K562 (cell line): ENCODE results near the gene CUL1. TPM values are rescaled to one million over a fixed set of nuclear protein-coding genes. Genes with fewer than 3 reads are reported as not detected.

Experiments
- DMBX1 ChIP-seq: fragments of 250-450 bp; sonication (Bioruptor Pico); IDR thresholded peaks from 2 replicates; pipeline ENCODE4 v1.8.0; 2022; ENCODE audit warnings: inconsistent platforms, mild to moderate bottlenecking, moderate library complexity, borderline replicate concordance
- DNMT1 ChIP-seq: fragments of 450-650 bp; IDR thresholded peaks from 2 replicates; pipeline ENCODE4 v1.6.1; 2016; ENCODE audit warnings: antibody characterized with exemption, mild to moderate bottlenecking
- ETV5 ChIP-seq: sonication (generic); formaldehyde crosslinking; IDR thresholded peaks from 2 replicates; pipeline ENCODE4 v1.4.0; 2020; ENCODE audit warnings: low read depth, mild to moderate bottlenecking, missing genetic modification reagents
- MYNN ChIP-seq, 2 experiments: sonication (generic); formaldehyde crosslinking in 1 of 2; IDR thresholded peaks; 2 replicates each; pipeline versions ENCODE4 v1.5.0 to v1.6.1; 2016 to 2020; ENCODE audit warnings: antibody characterized with exemption in 1 of 2, missing genetic modification reagents in 1 of 2
- PML ChIP-seq: IDR thresholded peaks from 2 replicates; pipeline ENCODE4 v1.6.1; 2012; ENCODE audit warnings: low read length, inconsistent platforms
- RHOXF2B ChIP-seq: fragments of 250-450 bp; sonication (Bioruptor Pico); conservative IDR thresholded peaks from 2 replicates; pipeline ENCODE4 v1.5.1; 2021
- SMAD3 ChIP-seq: fragments of 450-650 bp; formaldehyde crosslinking; conservative IDR thresholded peaks from 2 replicates; pipeline ENCODE4 v1.4.0; 2020; ENCODE audit warnings: mild to moderate bottlenecking
- SMAD4 ChIP-seq: fragments of 250-450 bp; sonication (Bioruptor Pico); conservative IDR thresholded peaks from 2 replicates; pipeline ENCODE4 v1.8.0; 2021; ENCODE audit warnings: inconsistent platforms, mild to moderate bottlenecking, moderate library complexity
- SMARCA4 ChIP-seq: fragments of 450-650 bp; IDR thresholded peaks from 2 replicates; pipeline ENCODE4 v1.6.1; 2016
- ZBTB7A ChIP-seq: IDR thresholded peaks from 2 replicates; pipeline ENCODE4 v1.6.1; 2011; ENCODE audit warnings: low read depth, mild to moderate bottlenecking, low read length, moderate library complexity, borderline replicate concordance; ENCODE audit not compliant: control insufficient read depth
- ZKSCAN3 ChIP-seq: fragments of 250-450 bp; sonication (Bioruptor Pico); IDR thresholded peaks from 2 replicates; pipeline ENCODE4 v1.4.0; 2020
- ZNF140 ChIP-seq: fragments of 250-450 bp; sonication (Bioruptor Pico); IDR thresholded peaks from 2 replicates; pipeline ENCODE4 v1.8.0; 2021; ENCODE audit warnings: moderate library complexity, mild to moderate bottlenecking, inconsistent platforms
- ZNF79 ChIP-seq: fragments of 250-450 bp; sonication (Bioruptor Pico); IDR thresholded peaks from 2 replicates; pipeline ENCODE4 v1.4.0; 2020; ENCODE audit warnings: low read depth, mild to moderate bottlenecking, moderate library complexity
- polyA plus RNA-seq, 8 experiments: library from polyadenylated mRNA; depleted of rRNA in 4 of 8; stranded (reverse) in 5 of 8; unstranded in 3 of 8; fragments of >200 nt; fragmentation: Nextera tagmentation in 2 of 8; fragmentation: Illumina TruSeq in 1 of 8; extraction: Ambion mirVana in 2 of 8; extraction: Trizol in 1 of 8; gene quantifications; 2 replicates each; pipeline versions ENCODE4 v1.2.1 to v1.2.3, GENCODE V29; 2011 to 2014; ENCODE audit warnings: inconsistent platforms in 1 of 8, missing spikeins in 1 of 8
- total RNA-seq, 7 experiments: library from RNA; depleted of rRNA in 6 of 7; stranded (reverse); fragments of >200 nt in 6 of 7; fragmentation: Illumina TruSeq in 2 of 7; extraction: Trizol in 2 of 7; gene quantifications; 2 replicates each; pipeline versions ENCODE4 v1.2.1 to v1.2.3, GENCODE V29; 2011 to 2021; ENCODE audit warnings: low replicate concordance in 1 of 7
- TF ChIP-seq, protein P1 (sequence below): fragments of 200-600 bp; sonication (generic); IDR thresholded peaks from one replicate; pipeline ENCODE4 v1.6.1; 2012; ENCODE audit warnings: mild to moderate bottlenecking, low read depth, low read length, inconsistent platforms
- TF ChIP-seq, protein P2 (sequence below), 2 experiments: IDR thresholded peaks; 2 replicates each; pipeline ENCODE4 v1.6.1; 2012; ENCODE audit warnings: improper control_type of control experiment in 2 of 2, low read depth in 2 of 2, low read length in 2 of 2, borderline replicate concordance in 1 of 2

The CUL1 gene
- total and polyA plus RNA-seq, 9 of the 15 experiments (the other 6 are each of a cell fraction or from before 2014, with no cell fraction given), result 31.5 to 107 (median 96.5) TPM

DNA sequence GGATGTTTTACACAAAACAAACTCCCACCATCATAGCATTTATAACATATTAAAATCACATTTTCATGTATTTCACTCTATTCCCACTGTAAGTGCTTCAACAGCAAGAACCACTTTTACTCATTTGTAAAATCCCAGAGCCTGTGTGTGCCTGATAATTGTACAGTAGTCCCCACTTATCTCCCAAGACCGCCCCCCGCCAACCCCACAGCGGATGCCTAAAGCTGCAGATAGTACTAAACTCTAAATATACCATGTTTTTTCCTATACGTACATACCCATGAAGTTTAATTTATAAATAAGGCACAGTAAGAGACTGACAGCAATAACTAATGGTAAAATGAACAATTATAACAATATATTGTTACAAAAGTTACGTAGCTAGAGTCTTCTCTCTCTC lies 151.9 kb downstream of the CUL1 start (continued):
- TF ChIP-seq, protein P1, sequence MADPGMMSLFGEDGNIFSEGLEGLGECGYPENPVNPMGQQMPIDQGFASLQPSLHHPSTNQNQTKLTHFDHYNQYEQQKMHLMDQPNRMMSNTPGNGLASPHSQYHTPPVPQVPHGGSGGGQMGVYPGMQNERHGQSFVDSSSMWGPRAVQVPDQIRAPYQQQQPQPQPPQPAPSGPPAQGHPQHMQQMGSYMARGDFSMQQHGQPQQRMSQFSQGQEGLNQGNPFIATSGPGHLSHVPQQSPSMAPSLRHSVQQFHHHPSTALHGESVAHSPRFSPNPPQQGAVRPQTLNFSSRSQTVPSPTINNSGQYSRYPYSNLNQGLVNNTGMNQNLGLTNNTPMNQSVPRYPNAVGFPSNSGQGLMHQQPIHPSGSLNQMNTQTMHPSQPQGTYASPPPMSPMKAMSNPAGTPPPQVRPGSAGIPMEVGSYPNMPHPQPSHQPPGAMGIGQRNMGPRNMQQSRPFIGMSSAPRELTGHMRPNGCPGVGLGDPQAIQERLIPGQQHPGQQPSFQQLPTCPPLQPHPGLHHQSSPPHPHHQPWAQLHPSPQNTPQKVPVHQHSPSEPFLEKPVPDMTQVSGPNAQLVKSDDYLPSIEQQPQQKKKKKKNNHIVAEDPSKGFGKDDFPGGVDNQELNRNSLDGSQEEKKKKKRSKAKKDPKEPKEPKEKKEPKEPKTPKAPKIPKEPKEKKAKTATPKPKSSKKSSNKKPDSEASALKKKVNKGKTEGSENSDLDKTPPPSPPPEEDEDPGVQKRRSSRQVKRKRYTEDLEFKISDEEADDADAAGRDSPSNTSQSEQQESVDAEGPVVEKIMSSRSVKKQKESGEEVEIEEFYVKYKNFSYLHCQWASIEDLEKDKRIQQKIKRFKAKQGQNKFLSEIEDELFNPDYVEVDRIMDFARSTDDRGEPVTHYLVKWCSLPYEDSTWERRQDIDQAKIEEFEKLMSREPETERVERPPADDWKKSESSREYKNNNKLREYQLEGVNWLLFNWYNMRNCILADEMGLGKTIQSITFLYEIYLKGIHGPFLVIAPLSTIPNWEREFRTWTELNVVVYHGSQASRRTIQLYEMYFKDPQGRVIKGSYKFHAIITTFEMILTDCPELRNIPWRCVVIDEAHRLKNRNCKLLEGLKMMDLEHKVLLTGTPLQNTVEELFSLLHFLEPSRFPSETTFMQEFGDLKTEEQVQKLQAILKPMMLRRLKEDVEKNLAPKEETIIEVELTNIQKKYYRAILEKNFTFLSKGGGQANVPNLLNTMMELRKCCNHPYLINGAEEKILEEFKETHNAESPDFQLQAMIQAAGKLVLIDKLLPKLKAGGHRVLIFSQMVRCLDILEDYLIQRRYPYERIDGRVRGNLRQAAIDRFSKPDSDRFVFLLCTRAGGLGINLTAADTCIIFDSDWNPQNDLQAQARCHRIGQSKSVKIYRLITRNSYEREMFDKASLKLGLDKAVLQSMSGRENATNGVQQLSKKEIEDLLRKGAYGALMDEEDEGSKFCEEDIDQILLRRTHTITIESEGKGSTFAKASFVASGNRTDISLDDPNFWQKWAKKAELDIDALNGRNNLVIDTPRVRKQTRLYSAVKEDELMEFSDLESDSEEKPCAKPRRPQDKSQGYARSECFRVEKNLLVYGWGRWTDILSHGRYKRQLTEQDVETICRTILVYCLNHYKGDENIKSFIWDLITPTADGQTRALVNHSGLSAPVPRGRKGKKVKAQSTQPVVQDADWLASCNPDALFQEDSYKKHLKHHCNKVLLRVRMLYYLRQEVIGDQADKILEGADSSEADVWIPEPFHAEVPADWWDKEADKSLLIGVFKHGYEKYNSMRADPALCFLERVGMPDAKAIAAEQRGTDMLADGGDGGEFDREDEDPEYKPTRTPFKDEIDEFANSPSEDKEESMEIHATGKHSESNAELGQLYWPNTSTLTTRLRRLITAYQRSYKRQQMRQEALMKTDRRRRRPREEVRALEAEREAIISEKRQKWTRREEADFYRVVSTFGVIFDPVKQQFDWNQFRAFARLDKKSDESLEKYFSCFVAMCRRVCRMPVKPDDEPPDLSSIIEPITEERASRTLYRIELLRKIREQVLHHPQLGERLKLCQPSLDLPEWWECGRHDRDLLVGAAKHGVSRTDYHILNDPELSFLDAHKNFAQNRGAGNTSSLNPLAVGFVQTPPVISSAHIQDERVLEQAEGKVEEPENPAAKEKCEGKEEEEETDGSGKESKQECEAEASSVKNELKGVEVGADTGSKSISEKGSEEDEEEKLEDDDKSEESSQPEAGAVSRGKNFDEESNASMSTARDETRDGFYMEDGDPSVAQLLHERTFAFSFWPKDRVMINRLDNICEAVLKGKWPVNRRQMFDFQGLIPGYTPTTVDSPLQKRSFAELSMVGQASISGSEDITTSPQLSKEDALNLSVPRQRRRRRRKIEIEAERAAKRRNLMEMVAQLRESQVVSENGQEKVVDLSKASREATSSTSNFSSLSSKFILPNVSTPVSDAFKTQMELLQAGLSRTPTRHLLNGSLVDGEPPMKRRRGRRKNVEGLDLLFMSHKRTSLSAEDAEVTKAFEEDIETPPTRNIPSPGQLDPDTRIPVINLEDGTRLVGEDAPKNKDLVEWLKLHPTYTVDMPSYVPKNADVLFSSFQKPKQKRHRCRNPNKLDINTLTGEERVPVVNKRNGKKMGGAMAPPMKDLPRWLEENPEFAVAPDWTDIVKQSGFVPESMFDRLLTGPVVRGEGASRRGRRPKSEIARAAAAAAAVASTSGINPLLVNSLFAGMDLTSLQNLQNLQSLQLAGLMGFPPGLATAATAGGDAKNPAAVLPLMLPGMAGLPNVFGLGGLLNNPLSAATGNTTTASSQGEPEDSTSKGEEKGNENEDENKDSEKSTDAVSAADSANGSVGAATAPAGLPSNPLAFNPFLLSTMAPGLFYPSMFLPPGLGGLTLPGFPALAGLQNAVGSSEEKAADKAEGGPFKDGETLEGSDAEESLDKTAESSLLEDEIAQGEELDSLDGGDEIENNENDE, result no peak
- TF ChIP-seq PML (peak; percentile 53; the same call in 1 of the 2 replicates), ZBTB7A (no peak; the same call in 1 of the 2 replicates), DNMT1 (no peak), SMAD4 (CRISPR knock-in tag) (no peak), ZNF140 (CRISPR knock-in tag) (no peak), ETV5 (CRISPR knock-in tag) (no peak), RHOXF2B (CRISPR knock-in tag) (no peak), ZKSCAN3 (CRISPR knock-in tag) (no peak), ZNF79 (CRISPR knock-in tag) (no peak), DMBX1 (no peak), MYNN (IDR thresholded peaks at IDR 0.05) (0 out of 2 replicates have a peak, but pooled peaks have one; percentile 18), MYNN (CRISPR knock-in tag; IDR thresholded peaks at IDR 0.05) (no peak), SMAD3 (CRISPR knock-in tag) (no peak), SMARCA4 (peak; percentile 85)
- TF ChIP-seq, protein P2, sequence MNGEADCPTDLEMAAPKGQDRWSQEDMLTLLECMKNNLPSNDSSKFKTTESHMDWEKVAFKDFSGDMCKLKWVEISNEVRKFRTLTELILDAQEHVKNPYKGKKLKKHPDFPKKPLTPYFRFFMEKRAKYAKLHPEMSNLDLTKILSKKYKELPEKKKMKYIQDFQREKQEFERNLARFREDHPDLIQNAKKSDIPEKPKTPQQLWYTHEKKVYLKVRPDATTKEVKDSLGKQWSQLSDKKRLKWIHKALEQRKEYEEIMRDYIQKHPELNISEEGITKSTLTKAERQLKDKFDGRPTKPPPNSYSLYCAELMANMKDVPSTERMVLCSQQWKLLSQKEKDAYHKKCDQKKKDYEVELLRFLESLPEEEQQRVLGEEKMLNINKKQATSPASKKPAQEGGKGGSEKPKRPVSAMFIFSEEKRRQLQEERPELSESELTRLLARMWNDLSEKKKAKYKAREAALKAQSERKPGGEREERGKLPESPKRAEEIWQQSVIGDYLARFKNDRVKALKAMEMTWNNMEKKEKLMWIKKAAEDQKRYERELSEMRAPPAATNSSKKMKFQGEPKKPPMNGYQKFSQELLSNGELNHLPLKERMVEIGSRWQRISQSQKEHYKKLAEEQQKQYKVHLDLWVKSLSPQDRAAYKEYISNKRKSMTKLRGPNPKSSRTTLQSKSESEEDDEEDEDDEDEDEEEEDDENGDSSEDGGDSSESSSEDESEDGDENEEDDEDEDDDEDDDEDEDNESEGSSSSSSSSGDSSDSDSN (IDR thresholded peaks at IDR 0.05; ENCODE audit: borderline replicate concordance in 1 of 2, low read depth in 2 of 2, low read length in 2 of 2), result no peak
